ENCODE data around the gene SLC8A3.

SLC8A3 gene

GRCh38 chr14:70123796-70124195 is 65.0 kb downstream of the SLC8A3 start:
- Histone ChIP-seq H3K4me3 (no peak overlapping the region), H3K27ac (no peak overlapping the region), H3K36me3 (ENCODE audit: insufficient read depth, low read length) (no peaks in the 10 kb centered on the region), H3K9ac (ENCODE audit: insufficient read length) (no peak overlapping the region), H3K9me3 (ENCODE audit: low read depth, low read length) (no peaks in the 10 kb centered on the region)
- DNase-seq (ENCODE audit: low read depth, low spot score), result no peak
- TF ChIP-seq EZH2 (IDR thresholded peaks at IDR 0.05) (no peak), FOXP2 (optimal IDR thresholded peaks at IDR 0.05; ENCODE audit: control extremely low read depth, extremely low read length, insufficient read depth) (no peak), POLR2AphosphoS5 (IDR thresholded peaks at IDR 0.05; ENCODE audit: borderline replicate concordance, low read depth, low read length) (no peak)

GRCh38 chr14:70121521-70121920 is 67.2 kb downstream of the SLC8A3 start:
- TF ChIP-seq POLR2AphosphoS5 (IDR thresholded peaks at IDR 0.05; ENCODE audit: borderline replicate concordance, low read depth, low read length) (no peak), EZH2 (IDR thresholded peaks at IDR 0.05) (no peak), FOXP2 (optimal IDR thresholded peaks at IDR 0.05; ENCODE audit: control extremely low read depth, extremely low read length, insufficient read depth) (no peak)
- Histone ChIP-seq H3K9ac (ENCODE audit: insufficient read length) (no peak overlapping the region), H3K27ac (no peak overlapping the region), H3K36me3 (ENCODE audit: insufficient read depth, low read length) (no peaks in the 10 kb centered on the region), H3K4me3 (no peak overlapping the region), H3K9me3 (ENCODE audit: low read depth, low read length) (no peaks in the 10 kb centered on the region)
- no peak for DNase-seq (ENCODE audit: low read depth, low spot score)

- Histone ChIP-seq H3K9ac (ENCODE audit: insufficient read length) (no peak overlapping the region), H3K36me3 (ENCODE audit: insufficient read depth, low read length) (no peaks in the 10 kb centered on the region), H3K4me3 (no peak overlapping the region), H3K27ac (no peak overlapping the region), H3K9me3 (ENCODE audit: low read depth, low read length) (no peaks in the 10 kb centered on the region)
- no peak for DNase-seq (ENCODE audit: low read depth, low spot score)
- TF ChIP-seq FOXP2 (optimal IDR thresholded peaks at IDR 0.05; ENCODE audit: control extremely low read depth, extremely low read length, insufficient read depth) (no peak), POLR2AphosphoS5 (IDR thresholded peaks at IDR 0.05; ENCODE audit: borderline replicate concordance, low read depth, low read length) (no peak), EZH2 (IDR thresholded peaks at IDR 0.05) (no peak)
Measured at GRCh38 chr14:70118064-70118463, 70.7 kb downstream of the SLC8A3 start.

GRCh38 chr14:70116278-70116677 is 72.5 kb downstream of the SLC8A3 start:
- Histone ChIP-seq H3K36me3 (ENCODE audit: insufficient read depth, low read length) (no peaks in the 10 kb centered on the region), H3K9me3 (ENCODE audit: low read depth, low read length) (no peaks in the 10 kb centered on the region), H3K9ac (ENCODE audit: insufficient read length) (no peak overlapping the region), H3K4me3 (no peak overlapping the region), H3K27ac (no peak overlapping the region)
- TF ChIP-seq POLR2AphosphoS5 (IDR thresholded peaks at IDR 0.05; ENCODE audit: borderline replicate concordance, low read depth, low read length) (no peak), FOXP2 (optimal IDR thresholded peaks at IDR 0.05; ENCODE audit: control extremely low read depth, extremely low read length, insufficient read depth) (no peak), EZH2 (IDR thresholded peaks at IDR 0.05) (no peak)
- no peak for DNase-seq (ENCODE audit: low read depth, low spot score)

- Histone ChIP-seq H3K27ac (no peak overlapping the region), H3K9me3 (ENCODE audit: low read depth, low read length) (no peaks in the 10 kb centered on the region), H3K9ac (ENCODE audit: insufficient read length) (no peak overlapping the region), H3K4me3 (no peak overlapping the region), H3K36me3 (ENCODE audit: insufficient read depth, low read length) (no peaks in the 10 kb centered on the region)
- TF ChIP-seq FOXP2 (optimal IDR thresholded peaks at IDR 0.05; ENCODE audit: control extremely low read depth, extremely low read length, insufficient read depth), result no peak
- no peak for TF ChIP-seq POLR2AphosphoS5 (IDR thresholded peaks at IDR 0.05; ENCODE audit: borderline replicate concordance, low read depth, low read length)
- TF ChIP-seq EZH2 (IDR thresholded peaks at IDR 0.05), result no peak
- DNase-seq (ENCODE audit: low read depth, low spot score), result no peak
Measured at GRCh38 chr14:70114621-70115156, 74.1 kb downstream of the SLC8A3 start.

GRCh38 chr14:70113211-70113610 is 75.5 kb downstream of the SLC8A3 start:
- Histone ChIP-seq H3K4me3 (no peak overlapping the region), H3K27ac (no peak overlapping the region), H3K36me3 (ENCODE audit: insufficient read depth, low read length) (no peaks in the 10 kb centered on the region), H3K9me3 (ENCODE audit: low read depth, low read length) (no peaks in the 10 kb centered on the region), H3K9ac (ENCODE audit: insufficient read length) (no peak overlapping the region)
- TF ChIP-seq FOXP2 (optimal IDR thresholded peaks at IDR 0.05; ENCODE audit: control extremely low read depth, extremely low read length, insufficient read depth) (no peak), POLR2AphosphoS5 (IDR thresholded peaks at IDR 0.05; ENCODE audit: borderline replicate concordance, low read depth, low read length) (no peak), EZH2 (IDR thresholded peaks at IDR 0.05) (no peak)
- DNase-seq (ENCODE audit: low read depth, low spot score), result no peak

- no peak overlapping the region for H3K4me3 ChIP-seq
- TF ChIP-seq FOXP2 (optimal IDR thresholded peaks at IDR 0.05; ENCODE audit: control extremely low read depth, extremely low read length, insufficient read depth) (no peak), POLR2AphosphoS5 (IDR thresholded peaks at IDR 0.05; ENCODE audit: borderline replicate concordance, low read depth, low read length) (no peak), EZH2 (IDR thresholded peaks at IDR 0.05) (no peak)
- H3K9me3 ChIP-seq (ENCODE audit: low read depth, low read length), result no peaks in the 10 kb centered on the region
- no peaks in the 10 kb centered on the region for H3K36me3 ChIP-seq (ENCODE audit: insufficient read depth, low read length)
- DNase-seq (ENCODE audit: low read depth, low spot score), result no peak
- H3K27ac ChIP-seq, result no peak overlapping the region
- no peak overlapping the region for H3K9ac ChIP-seq (ENCODE audit: insufficient read length)
Measured at GRCh38 chr14:70108419-70108818, 80.3 kb downstream of the SLC8A3 start.

GRCh38 chr14:70107309-70107708 is 81.4 kb downstream of the SLC8A3 start:
- Histone ChIP-seq H3K9me3 (ENCODE audit: low read depth, low read length) (no peaks in the 10 kb centered on the region), H3K36me3 (ENCODE audit: insufficient read depth, low read length) (no peaks in the 10 kb centered on the region)
- TF ChIP-seq EZH2 (IDR thresholded peaks at IDR 0.05), result no peak

DNA sequence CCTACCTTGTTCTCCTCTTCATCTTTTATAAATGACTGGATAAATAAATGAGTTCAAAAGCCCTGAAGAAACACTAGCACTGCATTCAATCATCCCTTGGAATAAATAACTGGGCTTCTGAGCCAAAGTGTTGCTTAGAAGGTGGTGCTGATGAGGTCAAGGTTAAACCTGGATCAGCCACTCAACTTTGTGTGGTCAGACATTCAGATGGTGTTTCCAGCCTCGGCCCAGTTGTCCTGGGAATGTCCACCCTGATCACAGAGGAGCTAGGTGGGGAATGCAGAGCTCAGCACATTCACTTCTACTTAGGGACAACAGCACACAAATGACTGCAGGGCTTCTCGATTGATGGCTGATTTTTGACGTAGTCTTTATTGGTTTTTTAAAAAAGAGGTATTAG is 88.7 kb downstream of the SLC8A3 start:
- DNase-seq (ENCODE audit: low read depth, low spot score), result no peak
- no peak overlapping the region for H3K27ac ChIP-seq
- H3K9me3 ChIP-seq (ENCODE audit: low read depth, low read length), result no peaks in the 10 kb centered on the region
- no peak for TF ChIP-seq EZH2 (IDR thresholded peaks at IDR 0.05)
- TF ChIP-seq POLR2AphosphoS5 (IDR thresholded peaks at IDR 0.05; ENCODE audit: borderline replicate concordance, low read depth, low read length), result no peak
- no peak for TF ChIP-seq FOXP2 (optimal IDR thresholded peaks at IDR 0.05; ENCODE audit: control extremely low read depth, extremely low read length, insufficient read depth)
- no peak overlapping the region for H3K9ac ChIP-seq (ENCODE audit: insufficient read length)
- H3K4me3 ChIP-seq, result no peak overlapping the region
- H3K36me3 ChIP-seq (ENCODE audit: insufficient read depth, low read length), result no peaks in the 10 kb centered on the region

More at GRCh38 chr14:70107309-70107708, 81.4 kb downstream of the SLC8A3 start:
- H3K9ac ChIP-seq (ENCODE audit: insufficient read length), result no peak overlapping the region
- no peak overlapping the region for H3K27ac ChIP-seq
- no peak for DNase-seq (ENCODE audit: low read depth, low spot score)
- H3K4me3 ChIP-seq, result no peak overlapping the region
